Measurements from ENCODE around the gene IDE. TPM values are rescaled to one million over a fixed set of nuclear protein-coding genes. Genes with fewer than 3 reads are reported as not detected.

IDE gene
- total RNA-seq, 2 experiments from 2014 or later = 15.2 to 17.8 TPM

- CTCF ChIA-PET = no interaction called here
- no peaks in the 10 kb centered on the region for H3K36me3 Mint-ChIP-seq (ENCODE audit: low read depth)
- no peaks in the 10 kb centered on the region for H3K4me1 Mint-ChIP-seq (ENCODE audit: low read depth)
- no peak overlapping the region for H3K4me3 Mint-ChIP-seq
- H3K27me3 ChIP-seq (ENCODE audit: control insufficient read depth in 1 of 2, insufficient read depth in 2 of 2, low read length in 2 of 2) = no peaks in the 10 kb centered on the region
- H3K27me3 Mint-ChIP-seq = no peaks in the 10 kb centered on the region
- no peaks in the 10 kb centered on the region for H3K9me3 ChIP-seq (ENCODE audit: control insufficient read depth in 1 of 2, insufficient read depth in 1 of 2, low read length in 2 of 2)
- no peaks in the 10 kb centered on the region for H3K36me3 ChIP-seq (ENCODE audit: insufficient read depth, low read length)
- no peaks in the 10 kb centered on the region for H3K9me3 Mint-ChIP-seq
- POLR2A ChIA-PET = no interaction called here
- H3K27ac ChIP-seq (ENCODE audit: low read depth in 1 of 2, low read length in 2 of 2) = no peak overlapping the region
- TF ChIP-seq CTCF (IDR thresholded peaks at IDR 0.05) = no peak
- intact Hi-C loops (cut with DNase I, micrococcal nuclease) = loop anchor here in 1 of 2 experiments (10.0 kb wide), 1 partner anchor 1135 kb away; no protein-coding TSS in a partner anchor
- ATAC-seq (ENCODE audit: poor library complexity) (no peak), DNase-seq (no peak)
- no peak overlapping the region for H3K4me3 ChIP-seq (ENCODE audit: low read length)
- no peak overlapping the region for H3K27ac Mint-ChIP-seq
- no peaks in the 10 kb centered on the region for H3K4me1 ChIP-seq (ENCODE audit: insufficient read depth, low read length)
Observed at GRCh38 chr10:92430103-92430502, 143.8 kb downstream of the IDE start.

GRCh38 chr10:92421550-92421949, 152.3 kb downstream of the IDE start:
- peaks cover 57% of the 10 kb centered on the region for H3K27me3 Mint-ChIP-seq
- no peaks in the 10 kb centered on the region for H3K36me3 Mint-ChIP-seq (ENCODE audit: low read depth)
- intact Hi-C loops (cut with DNase I, micrococcal nuclease) = no loop called here
- H3K36me3 ChIP-seq (ENCODE audit: insufficient read depth, low read length) = no peaks in the 10 kb centered on the region
- CTCF ChIA-PET = no interaction called here
- DNase-seq (no peak), ATAC-seq (ENCODE audit: poor library complexity) (no peak)
- H3K9me3 Mint-ChIP-seq = no peaks in the 10 kb centered on the region
- no peak for TF ChIP-seq CTCF (IDR thresholded peaks at IDR 0.05)
- POLR2A ChIA-PET = no interaction called here
- H3K4me3 ChIP-seq (ENCODE audit: low read length) = no peak overlapping the region
- no peak overlapping the region for H3K27ac ChIP-seq (ENCODE audit: low read depth in 1 of 2, low read length in 2 of 2)
- peaks cover 23 to 40% of the 10 kb centered on the region in 2 experiments for H3K27me3 ChIP-seq (ENCODE audit: control insufficient read depth in 1 of 2, insufficient read depth in 2 of 2, low read length in 2 of 2)
- H3K27ac Mint-ChIP-seq = no peak overlapping the region
- H3K4me1 Mint-ChIP-seq (ENCODE audit: low read depth) = no peaks in the 10 kb centered on the region
- H3K9me3 ChIP-seq (ENCODE audit: control insufficient read depth in 1 of 2, insufficient read depth in 1 of 2, low read length in 2 of 2) = peaks cover 0 to 16% of the 10 kb centered on the region in 2 experiments
- peaks cover 3% of the 10 kb centered on the region for H3K4me1 ChIP-seq (ENCODE audit: insufficient read depth, low read length)
- no peak overlapping the region for H3K4me3 Mint-ChIP-seq

- ChIA-PET CTCF (no interaction called here), POLR2A (no interaction called here)
- H3K27me3 ChIP-seq (ENCODE audit: control insufficient read depth in 1 of 2, insufficient read depth in 2 of 2, low read length in 2 of 2) = peaks cover 27 to 40% of the 10 kb centered on the region in 2 experiments
- ATAC-seq (ENCODE audit: poor library complexity) = no peak
- Mint-ChIP-seq H3K9me3 (no peaks in the 10 kb centered on the region), H3K36me3 (ENCODE audit: low read depth) (no peaks in the 10 kb centered on the region), H3K27me3 (peaks cover 63% of the 10 kb centered on the region), H3K4me3 (no peak overlapping the region), H3K4me1 (ENCODE audit: low read depth) (no peaks in the 10 kb centered on the region), H3K27ac (no peak overlapping the region)
- TF ChIP-seq CTCF (IDR thresholded peaks at IDR 0.05) = no peak
- no peak overlapping the region for H3K27ac ChIP-seq (ENCODE audit: low read depth in 1 of 2, low read length in 2 of 2)
- intact Hi-C loops (cut with DNase I, micrococcal nuclease) = no loop called here
- peaks cover 3% of the 10 kb centered on the region for H3K4me1 ChIP-seq (ENCODE audit: insufficient read depth, low read length)
- H3K9me3 ChIP-seq (ENCODE audit: control insufficient read depth in 1 of 2, insufficient read depth in 1 of 2, low read length in 2 of 2) = peaks cover 0 to 16% of the 10 kb centered on the region in 2 experiments
- no peaks in the 10 kb centered on the region for H3K36me3 ChIP-seq (ENCODE audit: insufficient read depth, low read length)
- H3K4me3 ChIP-seq (ENCODE audit: low read length) = no peak overlapping the region
- no peak for DNase-seq
Observed at GRCh38 chr10:92420546-92421275, 153.2 kb downstream of the IDE start.
